Measurements from ENCODE around the gene TRAM2. TPM values are rescaled to one million over a fixed set of nuclear protein-coding genes. Genes with fewer than 3 reads are reported as not detected.

The TRAM2 gene
- total and polyA plus RNA-seq, 10 of the 15 experiments (the other 5 are each of a cell fraction or from before 2014, with no cell fraction given): 2.5 to 15.0 (median 11.0) TPM

GRCh38 chr6:52594221-52594620 is 17.4 kb upstream of the TRAM2 start:
- Histone ChIP-seq H3K9me3 (replicated peaks; ENCODE audit: control insufficient read depth, insufficient read depth, low read length) (no peaks in the 10 kb centered on the region), H3K4me2 (ENCODE audit: control insufficient read depth, insufficient read depth) (no peak overlapping the region), H3K4me1 (ENCODE audit: control insufficient read depth, insufficient read depth, low read length) (peaks cover 30% of the 10 kb centered on the region), H3K27ac (ENCODE audit: control insufficient read depth, insufficient read depth) (no peak overlapping the region), H3K9ac (ENCODE audit: control insufficient read depth, insufficient read depth, low read length) (no peak overlapping the region), H3K36me3 (ENCODE audit: control insufficient read depth in 2 of 2, insufficient read depth in 2 of 2, low read length in 1 of 2) (no peaks in the 10 kb centered on the region), H3K27me3 (replicated peaks in 1 of 2; ENCODE audit: control insufficient read depth in 2 of 2, insufficient read depth in 2 of 2, low read length in 1 of 2) (no peaks in the 10 kb centered on the region), H3K79me2 (ENCODE audit: control insufficient read depth, insufficient read depth, low read length) (no peaks in the 10 kb centered on the region), H2AFZ (ENCODE audit: control insufficient read depth, low read depth, low read length) (no peak overlapping the region), H4K20me1 (ENCODE audit: control insufficient read depth, insufficient read depth) (no peaks in the 10 kb centered on the region), H3K4me3 (no peak overlapping the region)
- intact Hi-C loops (cut with micrococcal nuclease; ENCODE audit: unreplicated experiment) (loop anchor here (10.0 kb wide), 1 partner anchor 309 kb away; the partner anchor contains the start of gene MCM3), in situ Hi-C loops (cut with MboI) (no loop called here)
- 86% methylated on average over 5 of the region's 5 CpGs for WGBS (ENCODE audit: insufficient coverage, insufficient replicate concordance, low lambda C conversion rate, missing lambda C conversion rate)
- FAIRE-seq: no peak
- TF ChIP-seq SIX5 (IDR thresholded peaks at IDR 0.05; ENCODE audit: low read depth, low read length, severe bottlenecking): no peak
- TF ChIP-seq CUX1 (IDR thresholded peaks at IDR 0.05; ENCODE audit: insufficient replicate concordance, low read depth, low read length): no peak
- no peak for TF ChIP-seq SPI1 (IDR thresholded peaks at IDR 0.05; ENCODE audit: borderline replicate concordance, insufficient read depth, low read depth, low read length)
- TF ChIP-seq SMC3 (IDR thresholded peaks at IDR 0.05; ENCODE audit: borderline replicate concordance, low read length): no peak
- TF ChIP-seq TCF12 (IDR thresholded peaks at IDR 0.05; ENCODE audit: low read depth, low read length): no peak
- no peak for TF ChIP-seq NR2F1 (conservative IDR thresholded peaks at IDR 0.05)
- TF ChIP-seq MXI1 (IDR thresholded peaks at IDR 0.05; ENCODE audit: low read depth, low read length): no peak
- no peak for TF ChIP-seq PML (IDR thresholded peaks at IDR 0.05; ENCODE audit: low read length)
- no peak for TF ChIP-seq ZNF384 (IDR thresholded peaks at IDR 0.05; ENCODE audit: borderline replicate concordance, low read depth, low read length)
- TF ChIP-seq ZBTB33 (IDR thresholded peaks at IDR 0.05): no peak
- no peak for TF ChIP-seq STAT1 (conservative IDR thresholded peaks at IDR 0.05)
- no peak for TF ChIP-seq PAX5 (IDR thresholded peaks at IDR 0.05; ENCODE audit: borderline replicate concordance, low read depth, low read length)
- no peak for TF ChIP-seq STAT3 (IDR thresholded peaks at IDR 0.05; ENCODE audit: low read depth, low read length)
- no peak for TF ChIP-seq ATF7 (IDR thresholded peaks at IDR 0.05; ENCODE audit: low read depth)
- TF ChIP-seq POLR2AphosphoS5 (IDR thresholded peaks at IDR 0.05; ENCODE audit: low read length): no peak
- TF ChIP-seq RAD51 (IDR thresholded peaks at IDR 0.05): no peak
- TF ChIP-seq RCOR1 (conservative IDR thresholded peaks at IDR 0.05; ENCODE audit: low read depth, low read length): no peak
- no peak for TF ChIP-seq NBN (IDR thresholded peaks at IDR 0.05)
- TF ChIP-seq FOXM1 (IDR thresholded peaks at IDR 0.05; ENCODE audit: low read depth, low read length): no peak
- ChIA-PET POLR2A (interaction anchor here (0.7 to 2.8 kb wide), 2 partner anchors 15 to 19 kb away, joined by 3 to 8 read pairs; no protein-coding TSS in a partner anchor), CTCF (interaction anchor here (0.8 to 12.5 kb wide), 6 partner anchors 13 to 175 kb away, joined by 3 to 118 read pairs (median 6); partner anchors contain the start of gene EFHC1), RAD21 (ENCODE audit: unreplicated experiment) (interaction anchor here (0.8 to 2.1 kb wide), 7 partner anchors 27 to 187 kb away, joined by 3 to 8 read pairs (median 5); no protein-coding TSS in a partner anchor), SMC1A (ENCODE audit: uncharacterized antibody, unreplicated experiment) (interaction anchor here (0.7 to 6.1 kb wide), 11 partner anchors 19 to 308 kb away, joined by 3 to 41 read pairs (median 5); no protein-coding TSS in a partner anchor)
- BruUV-seq (replicated peaks): no TSS peak
- ATAC-seq: no peak
- no peak for DNase-seq (ENCODE audit: low read depth, low spot score)
